HG03460 (cell line): ENCODE measurements around the gene MIOX.
A peak's percentile ranks its signal among the peaks of the same experiment; 100 is the strongest.
"Not testable (repeated sequence)": the region's sequence is repeated elsewhere in the genome, so short reads cannot be mapped to it uniquely, and the experiment has no call there.

Experiments
- ATAC-seq: cut with Tn5 transposase; IDR thresholded peaks from one replicate; pipeline ENCODE4 v1.9.1; 2021; ENCODE audit not compliant: unreplicated experiment

Gene MIOX

DNA sequence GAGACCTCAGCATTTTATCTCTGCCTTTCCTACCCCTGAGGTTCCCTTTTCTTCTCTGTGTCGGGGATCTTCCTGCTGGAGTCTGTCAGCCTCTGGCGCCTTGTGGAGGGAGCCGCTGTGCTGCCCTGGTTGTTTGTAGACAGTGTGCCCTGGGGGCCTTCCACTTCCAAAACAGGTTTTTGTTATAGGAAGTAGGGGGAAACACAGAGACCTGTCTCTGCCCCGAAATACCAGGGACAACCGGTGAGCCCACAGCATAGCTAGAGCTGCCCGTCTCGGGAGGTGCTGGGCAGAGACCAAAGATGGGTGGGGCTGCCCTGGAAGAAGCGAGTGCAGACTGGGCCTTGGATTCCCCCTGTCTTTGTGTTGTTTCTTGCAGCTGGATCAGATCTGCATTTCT lies 29.4 kb downstream of the MIOX start:
- ATAC-seq, result no peak

DNA sequence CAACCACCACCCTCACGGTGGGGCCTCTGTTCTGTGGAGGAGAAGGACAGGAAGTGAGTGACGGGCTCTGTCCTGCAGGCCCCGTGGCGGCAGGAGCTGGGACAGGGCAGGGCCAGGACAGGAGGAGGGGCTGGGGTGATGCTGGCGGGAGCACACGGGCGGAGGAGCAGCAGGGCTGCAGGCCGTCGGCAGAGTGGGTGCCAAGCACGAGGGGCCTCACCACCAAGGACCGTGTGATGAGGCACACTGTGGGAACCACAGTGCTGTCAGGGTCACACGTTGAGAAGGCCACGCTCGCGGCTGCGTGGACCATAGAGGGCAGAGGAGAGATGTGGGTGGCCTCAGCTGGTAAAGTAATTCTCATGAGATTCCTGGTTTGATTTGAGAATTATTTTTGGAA lies 30.2 kb downstream of the MIOX start:
- no peak for ATAC-seq

DNA sequence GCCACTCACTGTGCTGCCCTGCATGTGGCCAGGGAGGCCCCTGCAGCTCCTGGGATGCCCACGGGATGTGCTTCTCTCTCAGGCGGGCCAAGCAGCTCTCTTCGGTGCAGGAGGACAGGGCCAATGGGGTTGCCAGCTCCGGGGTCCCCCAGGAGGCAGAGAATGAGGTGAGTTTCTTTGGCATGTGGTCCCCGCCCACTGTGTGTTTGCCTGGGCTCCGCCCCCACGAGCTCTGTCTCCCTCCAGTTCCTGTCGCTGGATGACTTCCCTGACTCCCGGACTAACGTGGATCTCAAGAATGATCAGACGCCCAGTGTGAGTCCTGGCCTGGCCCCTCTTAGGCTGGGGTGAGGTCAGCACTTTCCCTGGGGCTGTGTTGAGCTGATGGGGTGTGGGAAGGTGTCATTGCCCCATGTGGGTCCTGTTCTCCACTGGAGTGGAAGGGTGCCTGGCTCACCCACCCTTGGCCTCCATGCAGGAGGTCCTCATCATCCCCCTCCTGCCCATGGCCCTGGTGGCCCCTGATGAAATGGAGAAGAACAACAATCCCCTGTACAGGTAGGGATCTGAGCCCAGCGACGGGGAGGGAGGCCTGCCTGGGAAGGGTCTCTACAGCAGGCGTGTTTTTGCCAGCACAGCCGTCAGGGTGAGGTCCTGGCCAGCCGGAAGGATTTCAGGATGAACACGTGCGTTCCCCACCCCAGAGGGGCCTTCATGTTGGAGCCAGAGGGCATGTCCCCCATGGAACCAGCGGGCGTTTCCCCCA lies 31.0 kb downstream of the MIOX start:
- no peak for ATAC-seq

GRCh38 chr22:50518606-50519005 lies 31.9 kb downstream of the MIOX start:
- no peak for ATAC-seq

- ATAC-seq, result no peak
Observed at GRCh38 chr22:50519151-50519550, 32.5 kb downstream of the MIOX start.

DNA sequence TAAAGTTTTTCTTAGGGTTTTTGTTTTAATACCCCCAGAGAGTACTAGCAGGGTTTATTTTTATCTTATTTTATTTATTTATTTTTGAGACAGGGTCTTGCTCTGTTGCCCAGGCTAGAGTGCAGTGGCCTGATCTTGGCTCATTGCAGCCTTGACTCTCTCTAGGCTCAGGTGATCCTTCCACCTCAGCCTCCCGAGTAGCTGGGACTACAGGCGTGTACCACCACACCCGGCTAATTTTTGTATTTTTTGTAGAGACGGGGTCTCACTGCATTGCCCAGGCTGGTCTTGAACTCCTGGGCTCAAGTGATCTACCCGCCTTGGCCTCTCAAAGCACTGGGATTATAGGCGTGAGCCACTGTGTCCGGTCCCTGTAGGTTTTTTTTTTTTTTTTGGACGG lies 33.5 kb downstream of the MIOX start:
- not testable (repeated sequence) for ATAC-seq

DNA sequence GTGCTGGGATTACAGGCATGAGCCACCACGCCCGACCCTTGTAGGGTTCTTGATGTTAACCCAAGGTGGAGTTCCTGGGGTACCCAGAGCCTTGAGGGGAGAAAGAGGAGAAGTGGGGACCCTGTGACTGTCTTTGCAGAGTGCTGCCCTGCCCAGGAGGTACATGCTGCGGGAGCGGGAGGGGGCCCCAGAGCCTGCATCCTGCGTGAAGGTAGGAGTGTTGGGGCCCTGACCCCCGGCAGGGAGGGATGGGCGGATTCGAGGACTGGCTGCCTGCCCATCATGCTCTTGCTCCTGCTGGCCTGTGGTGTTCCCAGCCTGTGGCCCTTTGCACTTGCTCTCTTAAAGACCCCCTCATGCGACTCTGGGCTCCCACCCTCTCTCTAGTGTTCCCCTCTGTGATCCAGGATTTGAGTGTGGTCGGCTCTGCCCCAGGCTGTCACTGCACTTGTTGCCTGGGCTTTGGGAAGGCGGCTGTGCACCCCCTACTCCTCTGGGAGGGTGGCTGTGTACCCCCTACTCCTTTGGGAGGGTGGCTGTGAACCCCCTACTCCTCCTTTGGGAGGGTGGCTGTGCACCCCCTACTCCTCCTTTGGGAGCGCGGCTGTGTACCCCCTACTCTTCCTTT lies 34.3 kb downstream of the MIOX start:
- no peak for ATAC-seq

DNA sequence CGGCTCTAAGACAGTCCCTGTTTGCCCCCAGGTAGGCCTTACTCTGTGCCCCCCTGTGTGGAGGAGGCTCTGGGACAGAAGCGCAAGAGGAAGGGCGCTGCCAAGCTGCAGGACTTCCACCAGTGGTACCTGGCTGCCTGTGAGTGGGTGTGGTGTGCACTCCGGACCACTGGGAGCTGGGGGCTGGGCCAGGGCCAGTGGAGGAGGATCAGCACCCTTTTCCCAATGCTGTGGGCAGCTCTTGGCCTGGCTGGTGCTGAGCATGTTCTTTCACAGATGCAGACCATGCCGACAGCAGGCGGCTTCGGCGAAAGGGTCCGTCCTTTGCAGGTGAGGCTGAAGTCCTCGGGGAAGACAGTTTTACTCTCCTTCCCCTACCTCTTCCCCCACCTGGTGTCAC lies 35.1 kb downstream of the MIOX start:
- ATAC-seq, result no peak

DNA sequence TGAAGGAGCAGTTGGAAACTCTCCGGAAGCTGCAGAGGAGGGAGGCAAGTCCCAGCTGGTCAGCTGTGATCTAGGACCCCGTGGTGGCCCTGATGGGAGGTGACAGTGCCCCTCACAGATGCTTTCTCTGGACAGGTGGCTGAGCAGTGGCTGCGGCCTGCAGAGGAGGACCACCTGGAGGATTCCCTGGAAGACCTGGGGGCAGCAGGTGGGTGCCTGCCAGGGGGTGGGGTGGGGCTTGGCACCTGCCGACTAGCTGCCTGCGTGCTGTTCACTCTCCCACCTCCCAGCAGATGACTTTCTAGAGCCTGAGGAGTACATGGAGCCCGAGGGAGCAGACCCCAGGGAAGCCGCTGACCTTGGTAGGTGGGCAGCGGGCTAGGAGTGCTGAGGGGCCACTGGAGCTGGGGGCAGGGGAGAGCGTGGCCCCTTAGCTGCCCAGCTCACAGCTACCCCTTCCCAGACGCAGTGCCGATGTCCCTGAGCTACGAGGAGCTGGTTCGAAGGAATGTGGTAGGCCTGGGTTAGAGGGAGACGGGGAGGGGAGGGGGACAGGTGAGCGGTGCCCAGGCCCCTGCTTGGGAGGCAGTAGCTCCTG lies 35.6 kb downstream of the MIOX start:
- no peak for ATAC-seq

- ATAC-seq, result no peak
Observed at GRCh38 chr22:50522806-50523438, 36.3 kb downstream of the MIOX start.

- no peak for ATAC-seq
Observed at GRCh38 chr22:50523458-50523805, 36.8 kb downstream of the MIOX start.

- ATAC-seq, result no peak
Observed at GRCh38 chr22:50523806-50524675, 37.4 kb downstream of the MIOX start.

- no peak for ATAC-seq
Observed at GRCh38 chr22:50524676-50525103, 38.0 kb downstream of the MIOX start.

DNA sequence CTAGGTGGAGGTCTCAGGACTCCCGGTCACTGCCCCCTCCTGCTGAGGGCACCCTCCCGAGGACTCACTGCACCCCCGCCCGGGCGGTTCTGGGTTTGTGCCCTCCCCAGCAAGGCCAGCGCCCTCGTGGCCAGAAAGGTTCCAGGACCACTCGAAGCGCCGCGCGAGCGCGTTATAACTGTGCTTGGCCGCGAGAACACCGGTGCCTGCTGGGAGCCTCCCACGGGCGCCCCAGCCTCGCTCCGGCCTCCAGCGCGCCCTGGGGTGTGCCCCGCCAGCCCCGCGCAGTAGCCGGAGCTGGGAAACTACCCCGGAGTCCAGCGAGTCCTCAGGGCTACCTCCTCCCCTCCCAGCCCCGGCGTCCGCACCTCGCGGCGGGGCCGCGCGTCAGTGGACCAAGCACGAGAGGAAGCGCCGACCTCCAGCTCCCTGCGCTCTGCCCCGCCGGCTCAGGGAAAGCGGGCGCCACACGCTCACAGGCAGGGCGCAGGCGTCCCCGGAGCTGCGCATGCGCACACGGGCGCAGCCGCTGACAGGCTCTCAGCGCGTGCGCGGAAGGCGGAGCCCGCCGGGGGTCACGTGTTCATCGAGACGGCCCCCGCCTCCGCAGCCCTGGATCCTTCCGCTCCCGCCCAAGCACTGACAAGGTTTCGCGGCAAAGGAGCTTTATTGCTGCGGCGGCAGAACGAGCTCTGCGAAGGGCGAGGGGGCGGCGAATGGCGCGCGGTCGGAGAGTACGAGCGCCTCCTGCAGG lies 38.6 kb downstream of the MIOX start, which contains the start of gene SCO2:
SCO2 (minus strand) TSS at position 495 of the 754 bp plus-strand sequence. CDS start 1,187 bp downstream, outside the sequence.
- peak; percentile 40 for ATAC-seq

- peak; percentile 13 for ATAC-seq
Observed at GRCh38 chr22:50525858-50526107, 39.1 kb downstream of the MIOX start.

GRCh38 chr22:50526108-50526833 lies 39.6 kb downstream of the MIOX start:
- ATAC-seq, result peak; percentile 27

DNA sequence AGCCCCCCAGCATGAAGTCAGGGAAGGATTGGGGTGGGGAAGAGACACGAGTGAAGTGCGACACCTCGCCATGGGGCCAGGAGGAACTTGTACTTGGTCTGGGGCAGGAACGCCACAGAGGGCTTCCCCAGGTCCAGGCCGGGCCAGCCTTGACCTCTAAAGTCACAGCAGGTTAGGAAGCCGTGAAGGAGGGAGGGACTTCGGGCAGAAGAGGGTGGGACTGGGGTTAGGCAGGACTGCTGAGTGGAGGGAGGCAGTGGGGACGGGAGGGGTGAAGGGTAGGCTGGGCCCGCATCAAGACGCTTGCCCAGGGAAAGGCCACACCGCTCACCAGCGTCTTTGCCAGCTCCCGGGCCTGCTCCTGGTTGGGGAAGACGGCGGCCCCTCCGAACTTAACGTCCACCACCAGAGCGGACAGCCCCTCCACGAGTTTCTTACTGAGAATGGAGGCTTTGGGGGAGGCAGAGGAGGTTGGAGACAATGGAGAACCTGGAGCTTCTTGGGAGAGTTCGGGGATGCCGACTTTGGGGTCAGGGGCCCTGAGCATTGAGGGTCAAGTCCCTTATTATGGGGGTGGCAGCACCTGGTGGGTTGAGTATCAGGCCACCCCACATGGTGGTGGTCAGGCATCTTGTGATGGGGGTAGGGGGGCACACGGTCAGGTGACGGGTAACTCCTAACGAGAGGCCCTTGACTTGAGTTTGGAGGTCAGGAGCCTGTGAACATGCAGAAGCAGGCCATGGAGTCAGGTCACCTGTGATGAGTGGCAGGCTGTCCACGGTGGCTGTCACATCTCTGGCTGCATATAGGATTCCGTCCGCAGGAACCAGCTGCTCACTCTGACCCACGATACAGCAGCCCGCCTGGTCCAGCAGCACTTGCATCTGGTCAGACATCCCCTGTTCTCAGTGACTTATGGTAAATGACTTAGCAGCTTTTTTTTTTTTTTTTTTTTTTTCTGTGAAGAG lies 40.5 kb downstream of the MIOX start:
- ATAC-seq, result no peak

DNA sequence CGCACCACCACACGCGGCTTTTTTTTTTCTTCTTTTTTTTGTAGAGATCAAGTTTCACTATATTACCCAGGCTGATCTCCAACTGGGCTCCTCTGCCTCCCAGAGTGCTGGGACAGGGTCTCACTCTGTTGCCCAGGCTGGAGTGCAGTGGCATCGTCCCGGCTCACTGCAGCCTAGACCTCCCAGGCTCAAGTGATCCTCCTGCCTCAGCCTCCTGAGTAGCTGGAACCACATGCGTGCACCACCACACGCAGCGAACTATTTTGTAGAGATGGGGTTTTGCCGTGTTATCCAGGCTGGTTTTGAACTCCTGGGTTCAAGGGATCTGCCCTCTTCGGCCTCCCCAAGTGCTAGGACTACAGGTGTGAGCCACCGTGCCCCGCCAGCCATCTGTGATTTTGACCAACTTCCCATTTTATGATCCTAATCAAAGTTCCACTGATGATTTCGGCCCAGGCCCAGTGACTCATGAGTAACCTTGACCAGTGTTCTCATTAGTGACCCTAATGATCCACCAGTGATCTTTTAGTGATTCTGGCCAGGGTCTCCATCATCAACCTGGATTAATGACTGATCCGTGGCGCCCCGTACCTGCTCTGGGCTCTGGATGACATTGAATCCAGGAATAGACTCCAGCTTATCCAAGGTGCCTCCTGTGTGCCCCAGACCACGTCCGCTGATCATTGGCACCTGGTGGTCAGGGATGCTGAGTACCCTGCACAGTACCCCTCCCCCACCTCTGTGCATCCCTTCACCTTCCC lies 41.4 kb downstream of the MIOX start:
- ATAC-seq, result no peak
